Lower lobe of right lung (tissue), 2 donors: ENCODE measurements around the gene SOCS1. TPM values are rescaled to one million over a fixed set of nuclear protein-coding genes. Genes with fewer than 3 reads are reported as not detected.
A peak's percentile ranks its signal among the peaks of the same experiment; 100 is the strongest.
"Not testable (repeated sequence)": the region's sequence is repeated elsewhere in the genome, so short reads cannot be mapped to it uniquely, and the experiment has no call there.

Experiments used
- ATAC-seq, 2 donors: fragments of 200-7000 bp; cut with Tn5 transposase; one replicate each; pipeline ENCODE4 v1.9.1; 2020 to 2022; ENCODE audit warnings: mild to moderate bottlenecking in 2 of 2, moderate library complexity in 2 of 2
- DNase-seq: peaks from one replicate; pipeline ENCODE4 v3.0.0-alpha.2; 2020
- H3K27ac ChIP-seq: fragments of 200-600 bp; one replicate; pipeline ENCODE4 v1.8.0; 2022
- H3K27me3 ChIP-seq: fragments of 200-600 bp; one replicate; pipeline ENCODE4 v1.8.0; 2022; ENCODE audit warnings: low read depth
- H3K36me3 ChIP-seq: fragments of 200-600 bp; one replicate; pipeline ENCODE4 v1.8.0; 2022; ENCODE audit warnings: mild to moderate bottlenecking
- H3K4me1 ChIP-seq: fragments of 200-600 bp; one replicate; pipeline ENCODE4 v1.8.0; 2022
- H3K4me3 ChIP-seq: fragments of 200-600 bp; one replicate; pipeline ENCODE4 v1.8.0; 2022; ENCODE audit warnings: mild to moderate bottlenecking
- H3K9me3 ChIP-seq: fragments of 200-600 bp; one replicate; pipeline ENCODE4 v1.8.0; 2022
- CTCF ChIP-seq: fragments of 200-600 bp; IDR thresholded peaks from one replicate; pipeline ENCODE4 v1.8.0; 2022; ENCODE audit warnings: antibody characterized with exemption, mild to moderate bottlenecking
- intact Hi-C: fragments of 100-400 bp; cut with DNase I; formaldehyde crosslinking; loops from one replicate; pipeline ENCODE4 v1.11.0; 2022
- total RNA-seq: library from RNA; stranded (reverse); fragmentation: NEBNext Ultra II Directional; extraction: Animal tissue kit (Norgen Biotek cat#: 25700); gene quantifications from one replicate; pipeline ENCODE4 v1.2.1, GENCODE V29; 2021
- donor health status: DM: no; HTN: yes; CAD: no; lungs with severe emphysema.

SOCS1 gene
- total RNA-seq, 1 donor from 2014 or later: 17.8 TPM

DNA sequence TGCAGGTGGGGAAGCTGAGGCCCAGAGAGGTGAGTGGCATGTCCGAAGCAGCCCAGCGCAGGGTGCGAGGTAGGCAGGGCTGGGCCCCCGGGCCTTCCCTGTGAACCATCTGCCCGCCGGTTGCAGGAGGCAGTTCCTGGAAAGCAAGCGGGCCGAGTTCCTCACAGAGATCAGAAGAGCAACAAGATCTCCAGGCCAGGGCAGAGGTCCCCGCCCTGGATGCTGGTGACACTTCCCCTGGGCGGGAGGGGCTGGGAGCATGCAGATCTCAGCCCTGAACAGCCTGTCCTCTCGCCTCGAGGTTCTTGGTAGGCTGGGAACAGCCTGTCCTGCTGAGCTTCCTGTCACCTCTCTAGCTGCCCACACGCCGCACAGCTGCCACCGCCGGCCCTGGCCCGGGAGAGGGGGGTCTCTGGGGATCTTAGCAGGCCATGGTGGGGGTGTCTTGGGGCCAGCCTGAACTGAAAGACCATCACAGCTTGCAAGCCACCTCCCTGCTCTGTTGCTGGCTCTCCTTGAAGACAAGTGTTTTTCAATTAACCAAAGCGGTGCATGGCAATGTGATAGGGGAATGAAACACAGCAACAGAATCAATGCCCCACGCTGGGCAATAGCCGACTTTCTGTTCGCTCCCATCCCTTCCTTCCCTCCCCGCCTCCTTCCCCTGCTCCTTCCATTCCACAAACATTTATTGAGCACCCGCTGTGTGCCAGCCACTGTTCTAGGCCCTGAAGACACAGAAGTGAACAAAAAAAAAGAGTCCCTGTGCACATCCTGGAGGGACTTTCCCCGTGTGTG, 31.7 kb downstream of the SOCS1 start:
- no peak for TF ChIP-seq CTCF
- Histone ChIP-seq H3K27ac (peak overlapping the region; percentile 81), H3K36me3 (no peaks in the 10 kb centered on the region), H3K9me3 (no peaks in the 10 kb centered on the region), H3K4me3 (no peak overlapping the region), H3K27me3 (no peaks in the 10 kb centered on the region), H3K4me1 (peaks cover 30% of the 10 kb centered on the region)
- intact Hi-C loops: no loop called here
- ATAC-seq (peak; percentile 91 to 96), DNase-seq (peak; percentile 91)

- H3K36me3 ChIP-seq, ATAC-seq, H3K27ac ChIP-seq, intact Hi-C loops, H3K27me3 ChIP-seq, DNase-seq, H3K4me3 ChIP-seq: not testable (repeated sequence)
- H3K9me3 ChIP-seq: peaks cover 22% of the 10 kb centered on the region
- H3K4me1 ChIP-seq: peaks cover 23% of the 10 kb centered on the region
Measured at GRCh38 chr16:11220507-11220906, 35.5 kb downstream of the SOCS1 start.

- no peaks in the 10 kb centered on the region for H3K36me3 ChIP-seq
- ATAC-seq (peak; percentile 51 to 63), DNase-seq (no peak)
- H3K4me3 ChIP-seq: no peak overlapping the region
- TF ChIP-seq CTCF: no peak
- H3K9me3 ChIP-seq: peaks cover 22% of the 10 kb centered on the region
- H3K4me1 ChIP-seq: peaks cover 11% of the 10 kb centered on the region
- H3K27me3 ChIP-seq: no peaks in the 10 kb centered on the region
- no peak overlapping the region for H3K27ac ChIP-seq
- intact Hi-C loops: no loop called here
Measured at GRCh38 chr16:11219178-11219577, 36.8 kb downstream of the SOCS1 start.

- H3K4me1 ChIP-seq: peaks cover 5% of the 10 kb centered on the region
- ATAC-seq (no peak), DNase-seq (no peak)
- peak; percentile 48 for TF ChIP-seq CTCF
- peaks cover 22% of the 10 kb centered on the region for H3K9me3 ChIP-seq
- no peak overlapping the region for H3K27ac ChIP-seq
- intact Hi-C loops: no loop called here
- no peak overlapping the region for H3K4me3 ChIP-seq
- no peaks in the 10 kb centered on the region for H3K36me3 ChIP-seq
- no peaks in the 10 kb centered on the region for H3K27me3 ChIP-seq
Measured at GRCh38 chr16:11218604-11218962, 37.4 kb downstream of the SOCS1 start.

DNA sequence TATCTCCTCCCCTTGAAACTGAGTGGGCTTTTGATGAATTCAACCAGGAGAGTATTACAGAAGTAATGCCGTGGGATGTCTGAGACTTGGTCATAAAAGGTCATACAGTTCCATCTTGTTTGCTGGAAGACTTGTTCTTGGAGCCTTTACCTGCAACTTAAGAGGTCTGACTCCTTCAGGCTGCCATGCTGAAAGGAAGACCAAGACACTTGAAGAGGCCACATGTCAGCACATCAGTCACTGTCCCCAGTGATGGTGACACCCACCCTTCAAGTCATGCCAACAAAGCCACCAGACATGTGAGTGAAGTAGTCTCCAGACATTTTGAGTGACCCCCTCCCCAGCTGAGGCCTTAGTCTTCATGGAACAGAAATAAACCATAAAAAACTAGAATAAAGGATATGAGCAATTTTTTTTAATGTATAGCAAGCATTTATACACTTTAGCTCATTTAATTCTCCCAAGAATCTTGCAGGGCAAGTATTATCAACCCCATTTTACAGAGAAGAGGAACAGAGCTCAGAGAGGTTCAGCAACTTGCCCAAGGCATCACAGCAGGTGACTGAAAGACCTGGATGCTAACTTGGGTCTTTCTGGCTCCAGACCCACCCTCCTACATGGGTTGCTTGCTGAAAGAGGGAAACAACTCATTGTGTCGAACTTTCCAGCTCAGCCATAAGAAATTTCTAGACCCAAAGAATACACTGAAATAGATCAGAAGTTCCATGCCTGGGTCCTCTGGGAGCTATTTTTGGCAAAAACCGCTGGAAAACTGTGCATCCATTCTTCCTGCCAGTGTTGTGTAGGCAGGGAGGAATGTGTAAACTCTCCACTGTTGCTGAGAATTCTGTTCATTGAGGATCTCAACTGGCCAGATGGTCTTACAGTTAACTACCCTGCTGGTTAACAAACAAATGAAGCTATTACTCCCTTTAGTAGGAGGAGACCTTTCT, 38.1 kb downstream of the SOCS1 start:
- no peak overlapping the region for H3K27ac ChIP-seq
- H3K9me3 ChIP-seq: peaks cover 22% of the 10 kb centered on the region
- H3K4me3 ChIP-seq: no peak overlapping the region
- TF ChIP-seq CTCF: no peak
- no peak for ATAC-seq
- H3K4me1 ChIP-seq: no peaks in the 10 kb centered on the region
- H3K27me3 ChIP-seq: no peaks in the 10 kb centered on the region
- intact Hi-C loops: no loop called here
- H3K36me3 ChIP-seq: no peaks in the 10 kb centered on the region
- no peak for DNase-seq
